DMS53 treated with DMSO at 0.1 percent for 48 hours (cell line): ENCODE results near the gene PUS1.
A peak's percentile ranks its signal among the peaks of the same experiment; 100 is the strongest.
"Not testable (repeated sequence)": the region's sequence is repeated elsewhere in the genome, so short reads cannot be mapped to it uniquely, and the experiment has no call there.

Experiments used
- DNase-seq: peaks from one replicate; lab custom pipeline; 2025; ENCODE audit not compliant: unreplicated experiment; lab: John Stamatoyannopoulos, UW

Gene PUS1

GRCh38 chr12:131928711-131929580 is at the start of gene PUS1:
Gene PUS1, plus strand, starts transcription at chr12:131929276. Its CDS starts 447 bp downstream, at chr12:131929723.
- DNase-seq = peak; percentile 87

- no peak for DNase-seq
These were observed 46.1 kb upstream of the PUS1 start for GRCh38 chr12:131882804-131883520.

- no peak for DNase-seq
These were observed 45.6 kb upstream of the PUS1 start for GRCh38 chr12:131883521-131883900.

GRCh38 chr12:131885076-131885475 is 44.0 kb upstream of the PUS1 start:
- not testable (repeated sequence) for DNase-seq

DNA sequence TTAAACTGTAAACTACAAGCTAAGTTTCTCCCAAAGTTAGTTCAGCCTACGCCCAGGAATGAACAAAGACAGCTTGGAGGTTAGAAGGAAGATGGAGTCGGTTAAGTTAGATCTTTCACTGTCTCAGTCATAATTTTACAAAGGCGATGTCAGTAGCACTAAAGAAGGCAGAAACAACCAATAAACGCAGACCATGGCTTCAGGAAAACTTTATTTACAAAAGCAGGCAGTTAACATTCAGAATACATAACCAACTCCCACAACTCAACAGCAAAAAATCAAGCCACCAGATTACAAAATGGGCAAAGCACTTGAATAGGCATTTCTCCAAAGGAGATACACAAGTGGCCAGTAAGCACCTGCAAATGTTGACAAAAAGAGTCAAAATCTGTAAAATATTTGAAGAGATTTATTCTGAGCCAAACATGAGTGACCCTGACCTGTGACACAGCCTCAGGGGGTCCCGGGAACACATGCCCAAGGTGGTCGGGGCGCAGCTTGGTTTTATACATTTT is 43.5 kb upstream of the PUS1 start:
- no peak for DNase-seq

GRCh38 chr12:131891722-131892121 is 37.4 kb upstream of the PUS1 start:
- not testable (repeated sequence) for DNase-seq

DNA sequence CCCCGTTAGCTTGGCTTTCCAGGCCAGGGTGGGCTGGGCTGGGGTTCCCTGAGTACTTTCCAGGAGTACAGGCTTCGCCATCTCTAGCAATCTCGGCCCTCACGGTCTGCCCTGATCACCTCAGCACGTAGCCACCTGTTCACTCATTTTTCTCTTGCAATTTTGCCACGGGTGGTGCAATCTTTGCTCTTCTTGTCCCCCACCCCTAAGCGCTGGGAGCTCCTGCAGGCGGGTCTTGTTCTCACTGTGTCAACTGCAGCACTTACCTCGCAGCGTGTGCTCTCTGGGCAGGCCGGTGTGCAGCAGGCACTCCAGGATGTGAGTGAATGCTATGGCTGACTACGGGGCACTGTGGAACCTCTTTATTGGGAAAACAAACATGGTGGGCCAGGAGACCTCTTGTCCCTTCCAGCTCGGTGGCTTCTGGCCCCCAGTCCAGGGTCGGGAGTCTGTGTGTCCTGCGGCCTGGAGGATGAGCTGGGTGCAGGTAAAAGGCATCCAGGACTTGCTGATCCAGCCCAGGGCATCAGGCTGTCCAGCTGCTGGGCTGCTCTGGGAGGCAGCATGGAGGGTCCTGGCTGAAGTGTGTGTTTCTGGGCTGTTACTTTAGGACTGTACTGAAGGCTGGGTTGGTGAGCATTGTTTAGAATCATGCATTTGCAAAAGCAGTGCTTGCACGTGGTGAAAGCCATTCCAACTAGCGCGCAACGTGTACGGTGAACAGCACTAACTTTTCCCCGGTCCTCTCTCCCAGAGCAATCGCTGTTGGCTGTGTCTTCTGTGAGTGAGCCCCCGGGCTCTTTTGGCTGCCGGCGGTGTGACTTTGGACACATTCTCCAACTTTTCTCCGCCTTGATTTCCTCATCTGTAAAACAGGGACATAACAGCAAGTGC is 36.1 kb upstream of the PUS1 start:
- DNase-seq = no peak

GRCh38 chr12:131893605-131894312 is 35.3 kb upstream of the PUS1 start:
- no peak for DNase-seq

DNA sequence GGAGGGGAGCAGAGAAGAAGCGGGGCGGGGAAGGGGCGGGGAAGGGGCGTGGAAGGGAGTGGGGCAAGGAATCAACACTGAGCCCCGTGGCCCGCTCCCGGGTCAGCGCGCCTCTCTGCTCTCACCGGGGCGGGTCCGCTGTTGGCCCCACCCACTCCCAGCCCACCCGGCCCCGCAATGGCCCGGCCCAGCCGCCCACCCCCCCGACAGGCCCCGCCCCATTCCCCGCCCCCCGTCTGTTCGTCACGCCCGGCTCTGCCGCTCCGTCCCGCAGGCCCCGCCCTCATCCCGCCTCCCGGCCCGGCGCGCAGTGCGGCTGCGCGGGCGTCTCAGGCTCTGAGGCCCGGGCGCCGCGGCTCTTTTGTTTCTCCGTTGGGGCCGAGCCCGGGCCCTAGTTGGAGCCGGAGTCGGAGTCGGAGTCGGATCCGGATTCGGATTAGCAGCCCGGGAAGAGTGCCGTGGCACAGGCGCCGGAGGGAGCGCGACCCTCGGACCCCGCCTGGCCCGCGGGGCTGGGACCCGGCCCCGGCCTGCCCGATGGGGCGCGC is 34.7 kb upstream of the PUS1 start, which contains the start of gene ULK1:
Gene ULK1 (plus strand): TSS at position 310 of the 548 bp plus-strand sequence. CDS start 380 bp downstream, outside the sequence.
- peak; percentile 82 for DNase-seq

DNA sequence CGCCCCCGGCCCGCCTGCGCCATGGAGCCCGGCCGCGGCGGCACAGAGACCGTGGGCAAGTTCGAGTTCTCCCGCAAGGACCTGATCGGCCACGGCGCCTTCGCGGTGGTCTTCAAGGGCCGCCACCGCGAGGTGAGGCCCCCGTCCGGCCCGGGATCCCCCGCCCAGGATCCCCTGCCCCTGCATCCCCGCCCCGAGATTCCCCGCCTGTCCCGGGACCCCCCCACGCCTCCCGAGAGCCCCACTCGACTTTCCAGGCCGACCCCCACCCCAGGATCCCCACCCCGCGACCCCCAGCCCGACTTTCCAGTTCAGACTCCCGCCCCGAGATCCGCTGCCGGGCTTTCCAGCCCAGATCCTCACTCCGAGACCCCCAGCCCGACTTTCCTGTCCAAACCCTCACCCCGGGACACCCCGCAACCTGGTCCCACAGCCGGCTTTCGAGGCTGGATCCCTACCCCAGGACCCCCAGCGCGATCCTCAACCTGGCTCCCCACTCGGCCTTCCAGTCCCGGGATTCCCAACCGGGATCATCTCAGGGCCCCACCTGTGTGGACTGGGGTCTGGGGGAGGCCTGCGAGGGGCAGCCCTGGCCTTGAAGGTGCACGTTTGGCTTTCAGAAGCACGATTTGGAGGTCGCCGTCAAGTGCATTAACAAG is 34.0 kb upstream of the PUS1 start:
- no peak for DNase-seq

DNA sequence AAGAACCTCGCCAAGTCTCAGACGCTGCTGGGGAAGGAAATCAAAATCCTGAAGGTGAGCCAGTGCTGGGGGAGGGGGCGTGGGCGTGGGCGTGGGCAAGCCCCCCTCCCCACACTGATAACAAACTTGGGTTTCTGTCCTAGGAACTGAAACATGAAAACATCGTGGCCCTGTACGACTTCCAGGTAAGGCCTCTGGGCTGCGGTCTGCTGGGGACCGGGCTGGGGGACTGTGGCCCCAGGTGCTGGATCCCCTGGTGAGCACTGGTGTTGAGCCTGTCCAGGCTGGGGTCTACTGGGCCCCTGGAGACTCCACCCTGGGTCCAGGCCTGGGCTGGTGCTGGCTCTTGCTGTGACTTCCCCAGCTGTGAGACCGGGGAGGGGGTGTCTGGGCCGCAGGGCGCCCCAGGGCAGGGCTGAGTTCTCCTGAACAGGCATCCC is 33.4 kb upstream of the PUS1 start:
- DNase-seq = no peak

DNA sequence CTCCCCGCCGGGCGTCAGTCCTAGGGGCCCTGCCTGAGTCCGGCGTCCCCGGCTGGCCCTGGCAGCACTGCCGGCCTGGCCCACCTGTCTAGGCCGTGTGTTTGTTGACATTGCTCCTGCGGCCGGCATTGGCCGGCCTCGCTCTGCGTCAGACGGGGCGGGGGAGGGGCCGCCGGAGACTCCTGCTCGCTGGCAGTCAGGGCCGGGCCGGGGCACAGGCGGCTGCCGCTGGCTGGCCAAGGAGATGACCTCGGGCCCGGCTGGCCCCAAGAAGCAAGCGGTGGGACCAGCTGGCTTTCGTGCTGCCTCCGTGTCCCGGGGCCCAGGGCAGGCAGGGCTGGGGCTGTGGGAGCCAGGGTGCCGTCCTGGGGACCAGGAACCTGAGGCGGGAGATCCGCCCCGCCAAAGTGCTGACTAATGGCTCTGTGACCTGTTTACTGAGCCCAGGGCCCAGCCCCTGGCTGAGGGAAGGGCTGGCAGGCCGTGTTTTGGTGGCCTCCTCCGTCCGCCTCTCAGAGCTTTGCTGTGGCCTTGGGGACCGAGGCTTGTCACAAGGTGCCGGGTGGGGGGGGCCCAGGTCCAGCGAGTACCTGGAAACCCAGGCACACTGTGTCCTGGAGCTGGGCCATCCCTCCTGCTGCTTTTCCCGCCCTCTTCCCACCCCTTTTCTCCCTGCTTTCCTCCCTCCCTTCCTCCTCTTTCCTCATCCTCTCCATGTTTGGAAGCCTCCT is 32.8 kb upstream of the PUS1 start:
- peak; percentile 80 for DNase-seq

- peak; percentile 53 for DNase-seq
These were observed 32.2 kb upstream of the PUS1 start for GRCh38 chr12:131896811-131897270.

GRCh38 chr12:131897276-131897675 is 31.8 kb upstream of the PUS1 start:
- DNase-seq = no peak

- no peak for DNase-seq
These were observed 31.2 kb upstream of the PUS1 start for GRCh38 chr12:131897875-131898274.

GRCh38 chr12:131900397-131900796 is 28.7 kb upstream of the PUS1 start:
- DNase-seq = no peak

DNA sequence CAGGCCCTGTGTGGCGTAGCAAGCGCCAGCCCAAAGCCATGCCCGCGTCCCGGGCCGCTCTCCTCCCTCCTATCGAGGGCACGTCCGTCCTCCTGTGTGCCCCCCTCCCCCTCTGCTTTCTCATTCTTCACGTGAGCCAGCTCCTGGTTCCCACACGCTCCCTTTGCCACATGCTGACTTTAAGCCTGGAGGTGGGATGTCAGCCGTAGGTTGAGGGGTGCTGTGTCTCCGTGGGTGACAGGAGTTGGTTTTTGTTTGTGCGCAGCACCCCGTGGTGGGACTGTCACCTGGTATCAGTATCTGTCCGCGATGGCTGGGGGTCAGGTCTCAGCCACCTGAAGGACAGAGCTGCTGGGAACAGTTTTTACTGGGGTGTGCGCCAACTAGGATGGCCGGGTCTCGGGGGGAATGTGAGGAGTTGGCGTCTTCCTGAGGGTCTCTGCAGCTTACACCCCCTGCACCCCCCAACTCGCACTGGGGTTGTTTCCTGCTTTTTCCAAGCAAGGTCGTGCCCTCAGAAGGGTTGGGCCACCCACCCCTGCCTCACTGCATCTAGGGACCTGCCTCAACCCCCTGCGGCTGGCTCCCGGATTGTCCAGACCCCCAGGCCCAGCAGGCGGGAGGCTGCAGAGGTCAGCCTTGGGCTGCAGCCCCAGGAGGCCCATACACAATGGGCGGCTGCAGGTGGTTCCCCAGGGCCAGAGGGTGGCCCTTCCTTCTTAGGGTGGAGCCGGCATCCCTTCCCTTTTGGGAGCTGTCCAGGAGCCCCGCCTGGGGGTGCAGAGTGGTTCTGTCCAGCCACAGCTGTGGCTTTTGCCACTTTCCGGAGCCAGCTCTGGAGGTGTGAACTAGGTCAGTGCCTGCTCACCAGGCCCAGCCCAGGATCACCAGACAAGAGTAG is 27.4 kb upstream of the PUS1 start:
- no peak for DNase-seq
